PC-9 (cell line): ENCODE results near the gene BCL2L15.

Source experiments
- CTCF ChIP-seq: fragments of 200-600 bp; sonication (generic); conservative IDR thresholded peaks from 2 replicates; pipeline ENCODE4 v1.6.1; 2017; ENCODE audit warnings: mixed run types, antibody characterized with exemption, mild to moderate bottlenecking, moderate library complexity
- EZH2 ChIP-seq: fragments of 200-600 bp; sonication (generic); IDR thresholded peaks from 2 replicates; pipeline ENCODE4 v1.8.0; 2017; ENCODE audit warnings: antibody characterized with exemption, low read depth

- 0 out of 2 replicates have a peak, but pooled peaks have one; percentile 29 for TF ChIP-seq CTCF
- TF ChIP-seq EZH2: no peak
Observed at GRCh38 chr1:113874012-113874879, 13.1 kb downstream of the BCL2L15 start.
